Gastroesophageal sphincter (tissue), 4 donors: ENCODE results near the gene TMEM271. TPM values are rescaled to one million over a fixed set of nuclear protein-coding genes. Genes with fewer than 3 reads are reported as not detected.

ENCODE experiments used
- ATAC-seq: fragments of 150-250 bp; one replicate; pipeline ENCODE4 v1.9.1; 2016; ENCODE audit warnings: mild to moderate bottlenecking, moderate library complexity
- H3K27ac ChIP-seq, 4 donors: fragments of 200-600 bp; sonication (generic) in 3 of 4; 1 replicate in 3 of 4; 2 replicates in 1 of 4; pipeline ENCODE4 v1.5.1; 2016 to 2019
- H3K27me3 ChIP-seq: fragments of 200-600 bp; sonication (generic); one replicate; pipeline ENCODE4 v1.5.1; 2019
- H3K36me3 ChIP-seq, 2 donors: fragments of 200-600 bp; sonication (generic); one replicate each; pipeline ENCODE4 v1.5.1; 2019; ENCODE audit warnings: control low read depth in 1 of 2
- H3K4me1 ChIP-seq, 3 donors: fragments of 200-600 bp; sonication (generic); 1 replicate in 2 of 3; 2 replicates in 1 of 3; pipeline ENCODE4 v1.5.1; 2016 to 2019; ENCODE audit warnings: control low read depth in 2 of 3
- H3K4me3 ChIP-seq, 2 donors: fragments of 200-600 bp; sonication (generic); one replicate each; pipeline ENCODE4 v1.5.1; 2019; ENCODE audit warnings: mild to moderate bottlenecking in 1 of 2, moderate library complexity in 1 of 2
- H3K9me3 ChIP-seq, 3 donors: fragments of 200-600 bp; sonication (generic); one replicate each; pipeline ENCODE4 v1.5.1; 2017 to 2019; ENCODE audit warnings: control low read depth in 2 of 3
- EP300 ChIP-seq: sonication (generic); formaldehyde crosslinking; IDR thresholded peaks from one replicate; pipeline ENCODE4 v1.6.1; 2017; ENCODE audit warnings: antibody characterized with exemption, mild to moderate bottlenecking
- POLR2A ChIP-seq, 2 donors: fragments of 450-650 bp; IDR thresholded peaks; one replicate each; pipeline ENCODE4 v1.6.1; 2017; ENCODE audit warnings: antibody characterized with exemption in 2 of 2, mild to moderate bottlenecking in 2 of 2, moderate library complexity in 1 of 2
- POLR2AphosphoS5 ChIP-seq: sonication (generic); formaldehyde crosslinking; IDR thresholded peaks from one replicate; pipeline ENCODE4 v1.6.1; 2017; ENCODE audit warnings: antibody characterized with exemption
- WGBS, 2 donors: methylation state at CpG; one replicate each; pipeline ENCODE4 v1.1.5; 2018; ENCODE audit warnings: low coverage in 1 of 2; 5-methylcytosine and 5-hydroxymethylcytosine counted together
- total RNA-seq, 4 donors: library from RNA; depleted of rRNA; stranded (reverse); fragments of >200 nt; gene quantifications; one replicate each; pipeline ENCODE4 v1.1.0, GENCODE V29; 2016
- TF ChIP-seq, protein P1 (sequence below), 4 experiments: fragments of 200-600 bp in 2 of 4; fragments of 450-650 bp in 2 of 4; sonication (generic) in 1 of 4; IDR thresholded peaks; one replicate each; pipeline ENCODE4 v1.5.1; 2017 to 2019; ENCODE audit warnings: antibody characterized with exemption in 4 of 4, mild to moderate bottlenecking in 2 of 4, moderate library complexity in 2 of 4

The TMEM271 gene
- total RNA-seq, 4 donors from 2014 or later, result 0.35 TPM; not detected in 3

DNA sequence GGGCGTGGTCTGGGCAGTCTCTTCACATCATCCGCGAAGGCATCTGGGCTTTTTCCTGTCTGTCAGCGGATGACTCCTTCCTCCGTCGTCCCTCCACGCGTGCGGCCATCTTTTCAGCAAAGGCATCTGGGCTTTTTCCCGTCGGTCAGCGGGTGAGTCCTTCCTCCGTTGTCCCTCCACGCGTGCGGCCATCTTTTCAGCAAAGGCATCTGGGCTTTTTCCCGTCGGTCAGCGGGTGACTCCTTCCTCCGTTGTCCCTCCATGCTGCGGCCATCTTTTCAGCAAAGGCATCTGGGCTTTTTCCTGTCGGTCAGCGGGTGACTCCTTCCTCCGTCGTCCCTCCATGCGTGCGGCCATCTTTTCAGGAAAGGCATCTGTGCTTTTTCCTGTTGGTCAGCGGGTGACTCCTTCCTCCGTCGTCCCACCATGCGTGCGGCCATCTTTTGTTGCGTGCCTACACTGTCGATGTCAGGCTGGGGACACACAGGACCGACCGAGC is 12.3 kb upstream of the TMEM271 start:
- Histone ChIP-seq H3K4me1 (no peaks in the 10 kb centered on the region), H3K4me3 (no peak overlapping the region), H3K27me3 (peaks cover 49% of the 10 kb centered on the region), H3K9me3 (peaks cover 0 to 25% (median 0%) of the 10 kb centered on the region in 3 donors), H3K36me3 (no peaks in the 10 kb centered on the region), H3K27ac (no peak overlapping the region)
- TF ChIP-seq POLR2A (IDR thresholded peaks at IDR 0.05) (no peak), POLR2AphosphoS5 (no peak), EP300 (no peak)
- TF ChIP-seq, protein P1, sequence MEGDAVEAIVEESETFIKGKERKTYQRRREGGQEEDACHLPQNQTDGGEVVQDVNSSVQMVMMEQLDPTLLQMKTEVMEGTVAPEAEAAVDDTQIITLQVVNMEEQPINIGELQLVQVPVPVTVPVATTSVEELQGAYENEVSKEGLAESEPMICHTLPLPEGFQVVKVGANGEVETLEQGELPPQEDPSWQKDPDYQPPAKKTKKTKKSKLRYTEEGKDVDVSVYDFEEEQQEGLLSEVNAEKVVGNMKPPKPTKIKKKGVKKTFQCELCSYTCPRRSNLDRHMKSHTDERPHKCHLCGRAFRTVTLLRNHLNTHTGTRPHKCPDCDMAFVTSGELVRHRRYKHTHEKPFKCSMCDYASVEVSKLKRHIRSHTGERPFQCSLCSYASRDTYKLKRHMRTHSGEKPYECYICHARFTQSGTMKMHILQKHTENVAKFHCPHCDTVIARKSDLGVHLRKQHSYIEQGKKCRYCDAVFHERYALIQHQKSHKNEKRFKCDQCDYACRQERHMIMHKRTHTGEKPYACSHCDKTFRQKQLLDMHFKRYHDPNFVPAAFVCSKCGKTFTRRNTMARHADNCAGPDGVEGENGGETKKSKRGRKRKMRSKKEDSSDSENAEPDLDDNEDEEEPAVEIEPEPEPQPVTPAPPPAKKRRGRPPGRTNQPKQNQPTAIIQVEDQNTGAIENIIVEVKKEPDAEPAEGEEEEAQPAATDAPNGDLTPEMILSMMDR (IDR thresholded peaks at IDR 0.05), result no peak
- no peak for ATAC-seq
- WGBS, 2 donors, result 80 to 82% methylated on average over 1 to 33 of the region's 36 CpGs

DNA sequence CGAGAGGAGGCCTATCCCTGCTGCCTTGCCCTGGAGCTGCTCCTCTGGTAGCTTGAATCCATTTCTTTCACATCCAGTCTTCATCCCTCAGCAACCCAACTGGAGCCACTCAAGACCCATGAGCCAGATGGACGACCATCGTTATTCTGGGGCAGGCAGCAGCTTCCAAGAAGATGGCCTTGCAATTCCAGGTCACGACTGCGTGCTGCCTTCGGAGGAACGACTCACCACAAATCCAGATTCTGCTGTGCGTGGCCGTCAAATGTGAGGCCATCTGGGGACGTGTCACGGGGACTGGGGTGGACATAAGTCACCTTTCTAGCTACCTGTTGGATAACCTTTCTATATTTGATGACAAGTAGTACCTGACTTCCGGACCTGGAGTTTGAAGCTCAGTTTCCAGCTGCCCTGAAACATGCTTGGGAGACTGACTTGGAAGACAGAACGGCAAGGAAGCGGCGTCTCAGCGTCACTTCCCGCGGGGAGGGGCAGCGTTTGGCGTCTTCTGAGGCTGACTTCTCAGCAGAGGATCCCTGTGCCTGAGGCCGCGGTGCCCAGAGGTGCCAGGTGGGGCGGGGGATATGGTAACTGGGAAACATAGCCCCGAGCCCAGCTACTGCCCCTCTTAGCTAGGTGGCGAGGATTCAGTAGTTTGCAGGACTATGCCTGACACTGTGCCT is 11.7 kb upstream of the TMEM271 start:
- Histone ChIP-seq H3K9me3 (peaks cover 0 to 30% (median 0%) of the 10 kb centered on the region in 3 donors), H3K27me3 (peaks cover 55% of the 10 kb centered on the region), H3K4me3 (no peak overlapping the region), H3K27ac (no peak overlapping the region), H3K36me3 (no peaks in the 10 kb centered on the region), H3K4me1 (no peaks in the 10 kb centered on the region)
- TF ChIP-seq EP300, result no peak
- no peak for TF ChIP-seq POLR2A (IDR thresholded peaks at IDR 0.05)
- no peak for TF ChIP-seq POLR2AphosphoS5
- TF ChIP-seq, protein P1 (IDR thresholded peaks at IDR 0.05), result no peak
- ATAC-seq, result no peak
- 70 to 82% methylated on average over 12 to 15 of the region's 25 CpGs for WGBS, 2 donors

GRCh38 chr4:583820-584219 is 7.7 kb upstream of the TMEM271 start:
- Histone ChIP-seq H3K27me3 (peaks cover 72% of the 10 kb centered on the region), H3K36me3 (no peaks in the 10 kb centered on the region), H3K4me1 (no peaks in the 10 kb centered on the region), H3K9me3 (peaks cover 0 to 29% (median 0%) of the 10 kb centered on the region in 3 donors), H3K27ac (no peak overlapping the region), H3K4me3 (no peak overlapping the region)
- 77 to 95% methylated on average over 2 of the region's 2 CpGs for WGBS, 2 donors
- ATAC-seq, result no peak
- no peak for TF ChIP-seq POLR2A (IDR thresholded peaks at IDR 0.05)
- TF ChIP-seq EP300, result no peak
- TF ChIP-seq POLR2AphosphoS5, result no peak
- TF ChIP-seq, protein P1 (IDR thresholded peaks at IDR 0.05), result no peak

DNA sequence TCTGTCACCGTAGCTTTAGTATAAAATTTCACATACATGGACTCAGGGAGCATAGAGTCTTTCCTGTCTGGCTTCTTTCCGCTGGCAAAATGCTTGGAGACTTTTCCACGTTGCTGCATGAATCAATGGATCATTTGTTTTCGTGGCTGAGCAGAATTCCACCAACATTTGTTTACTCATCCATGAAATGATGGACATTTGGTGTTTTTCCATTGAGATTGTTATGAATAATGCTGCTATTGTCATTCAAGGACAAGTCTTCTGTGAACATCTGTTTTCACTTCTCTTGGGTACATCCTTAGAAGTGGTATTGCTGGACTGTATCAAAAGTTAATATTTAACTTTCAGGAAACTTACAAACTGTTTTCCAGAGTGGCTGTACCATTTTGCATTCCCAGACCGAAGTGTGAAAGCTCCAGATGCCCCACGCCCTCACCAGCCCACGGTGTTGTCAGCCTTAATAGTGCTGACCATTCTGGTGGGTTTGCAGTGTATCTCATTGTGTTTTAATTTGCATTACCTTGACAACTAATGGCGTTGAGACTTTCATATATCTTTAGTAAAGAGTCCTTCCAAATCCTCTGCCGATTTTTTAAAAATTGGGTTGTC is 5.8 kb upstream of the TMEM271 start:
- no peak for TF ChIP-seq POLR2A (IDR thresholded peaks at IDR 0.05)
- TF ChIP-seq, protein P1 (IDR thresholded peaks at IDR 0.05), result no peak
- TF ChIP-seq EP300, result no peak
- TF ChIP-seq POLR2AphosphoS5, result no peak
- ATAC-seq, result no peak
- Histone ChIP-seq H3K4me1 (peaks cover 0 to 10% (median 0%) of the 10 kb centered on the region in 3 donors), H3K36me3 (no peaks in the 10 kb centered on the region), H3K27ac (no peak overlapping the region), H3K9me3 (peaks cover 0 to 29% (median 0%) of the 10 kb centered on the region in 3 donors), H3K4me3 (no peak overlapping the region), H3K27me3 (peaks cover 78% of the 10 kb centered on the region)
- 54 to 64% methylated on average over 8 to 9 of the region's 9 CpGs for WGBS, 2 donors

DNA sequence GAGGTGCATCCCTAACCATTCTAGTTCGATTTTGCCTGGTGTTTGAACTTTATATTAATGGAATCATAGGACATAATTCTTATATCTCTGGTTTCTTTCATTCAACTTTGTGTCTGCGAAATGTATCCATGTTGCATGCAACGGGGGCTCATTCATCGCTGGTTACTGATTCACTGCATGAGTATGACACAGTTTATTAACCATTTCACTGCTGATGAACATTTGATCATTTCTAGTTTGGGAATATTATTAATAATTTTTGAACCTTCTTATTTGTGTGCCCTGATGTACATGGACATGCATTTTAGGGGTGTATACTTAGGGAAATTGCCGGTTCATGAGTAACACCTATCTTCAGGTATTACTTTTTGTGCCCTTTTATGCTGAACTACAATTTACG is 5.1 kb upstream of the TMEM271 start:
- Histone ChIP-seq H3K4me1 (peaks cover 0 to 17% (median 0%) of the 10 kb centered on the region in 3 donors), H3K36me3 (no peaks in the 10 kb centered on the region), H3K27ac (no peak overlapping the region), H3K4me3 (no peak overlapping the region), H3K9me3 (peaks cover 0 to 29% (median 0%) of the 10 kb centered on the region in 3 donors), H3K27me3 (peaks cover 78% of the 10 kb centered on the region)
- no peak for ATAC-seq
- TF ChIP-seq POLR2AphosphoS5, result no peak
- no peak for TF ChIP-seq EP300
- TF ChIP-seq POLR2A (IDR thresholded peaks at IDR 0.05), result no peak
- TF ChIP-seq, protein P1 (IDR thresholded peaks at IDR 0.05), result no peak
- WGBS, 2 donors, result 38 to 54% methylated on average over 5 to 6 of the region's 6 CpGs
